Rectal smooth muscle tissue (tissue), 1 donor: Measurements from ENCODE around the gene ATP23.
A peak's percentile ranks its signal among the peaks of the same experiment; 100 is the strongest.

Experiments
- H3K27ac ChIP-seq: one replicate; pipeline ENCODE4 v1.7.0; 2013; ENCODE audit warnings: low read depth, low read length, inconsistent platforms
- H3K27me3 ChIP-seq: one replicate; pipeline ENCODE4 v1.7.0; 2013; ENCODE audit warnings: low read length; ENCODE audit not compliant: control insufficient read depth, insufficient read depth
- H3K36me3 ChIP-seq: one replicate; pipeline ENCODE4 v1.7.0; 2013; ENCODE audit warnings: low read length; ENCODE audit not compliant: control insufficient read depth, insufficient read depth
- H3K4me1 ChIP-seq: one replicate; pipeline ENCODE4 v1.7.0; 2013; ENCODE audit warnings: low read length; ENCODE audit not compliant: control insufficient read depth, insufficient read depth
- H3K4me3 ChIP-seq: one replicate; pipeline ENCODE4 v1.7.0; 2013; ENCODE audit warnings: low read length
- H3K9ac ChIP-seq: one replicate; pipeline ENCODE4 v1.7.0; 2013; ENCODE audit warnings: low read length

The ATP23 gene

GRCh38 chr12:57899010-57899662 lies 42.2 kb upstream of the ATP23 start:
- Histone ChIP-seq H3K9ac (no peak overlapping the region), H3K4me3 (no peak overlapping the region), H3K4me1 (peaks cover 47% of the 10 kb centered on the region), H3K36me3 (no peaks in the 10 kb centered on the region), H3K27me3 (no peaks in the 10 kb centered on the region), H3K27ac (peak overlapping the region; percentile 99)

- H3K27me3 ChIP-seq = no peaks in the 10 kb centered on the region
- H3K4me1 ChIP-seq = peaks cover 19% of the 10 kb centered on the region
- H3K9ac ChIP-seq = no peak overlapping the region
- no peak overlapping the region for H3K4me3 ChIP-seq
- H3K36me3 ChIP-seq = no peaks in the 10 kb centered on the region
- H3K27ac ChIP-seq = no peak overlapping the region
Observed at GRCh38 chr12:57902478-57902969, 38.8 kb upstream of the ATP23 start.

- H3K4me3 ChIP-seq = no peak overlapping the region
- no peak overlapping the region for H3K9ac ChIP-seq
- H3K27ac ChIP-seq = no peak overlapping the region
- H3K4me1 ChIP-seq = peaks cover under 1% of the 10 kb centered on the region
- no peaks in the 10 kb centered on the region for H3K27me3 ChIP-seq
- H3K36me3 ChIP-seq = no peaks in the 10 kb centered on the region
Observed at GRCh38 chr12:57904426-57904825, 36.9 kb upstream of the ATP23 start.

GRCh38 chr12:57904848-57905811 lies 36.2 kb upstream of the ATP23 start:
- Histone ChIP-seq H3K4me1 (no peaks in the 10 kb centered on the region), H3K9ac (no peak overlapping the region), H3K4me3 (no peak overlapping the region), H3K36me3 (no peaks in the 10 kb centered on the region), H3K27ac (no peak overlapping the region), H3K27me3 (no peaks in the 10 kb centered on the region)

- Histone ChIP-seq H3K27ac (no peak overlapping the region), H3K9ac (no peak overlapping the region)
Observed at GRCh38 chr12:57905812-57906475, 35.4 kb upstream of the ATP23 start.

GRCh38 chr12:57906821-57907220 lies 34.5 kb upstream of the ATP23 start:
- no peaks in the 10 kb centered on the region for H3K27me3 ChIP-seq
- no peak overlapping the region for H3K27ac ChIP-seq
- no peaks in the 10 kb centered on the region for H3K36me3 ChIP-seq
- no peaks in the 10 kb centered on the region for H3K4me1 ChIP-seq
- no peak overlapping the region for H3K4me3 ChIP-seq
- H3K9ac ChIP-seq = no peak overlapping the region

More at GRCh38 chr12:57905812-57906475, 35.4 kb upstream of the ATP23 start:
- Histone ChIP-seq H3K4me3 (no peak overlapping the region), H3K4me1 (no peaks in the 10 kb centered on the region), H3K36me3 (no peaks in the 10 kb centered on the region), H3K27me3 (no peaks in the 10 kb centered on the region)

GRCh38 chr12:57907281-57907680 lies 34.1 kb upstream of the ATP23 start:
- Histone ChIP-seq H3K27ac (no peak overlapping the region), H3K27me3 (no peaks in the 10 kb centered on the region), H3K4me3 (no peak overlapping the region), H3K4me1 (no peaks in the 10 kb centered on the region), H3K9ac (no peak overlapping the region), H3K36me3 (no peaks in the 10 kb centered on the region)

GRCh38 chr12:57908511-57908910 lies 32.9 kb upstream of the ATP23 start:
- H3K4me1 ChIP-seq = no peaks in the 10 kb centered on the region
- H3K9ac ChIP-seq = no peak overlapping the region
- H3K27me3 ChIP-seq = no peaks in the 10 kb centered on the region
- no peak overlapping the region for H3K27ac ChIP-seq
- H3K36me3 ChIP-seq = no peaks in the 10 kb centered on the region
- H3K4me3 ChIP-seq = no peak overlapping the region

- no peak overlapping the region for H3K9ac ChIP-seq
- no peaks in the 10 kb centered on the region for H3K36me3 ChIP-seq
- H3K27me3 ChIP-seq = no peaks in the 10 kb centered on the region
- H3K4me3 ChIP-seq = no peak overlapping the region
- no peaks in the 10 kb centered on the region for H3K4me1 ChIP-seq
- H3K27ac ChIP-seq = no peak overlapping the region
Observed at GRCh38 chr12:57909056-57909455, 32.3 kb upstream of the ATP23 start.

- H3K4me3 ChIP-seq = no peak overlapping the region
- H3K36me3 ChIP-seq = no peaks in the 10 kb centered on the region
- H3K27ac ChIP-seq = no peak overlapping the region
- H3K4me1 ChIP-seq = no peaks in the 10 kb centered on the region
- no peaks in the 10 kb centered on the region for H3K27me3 ChIP-seq
- H3K9ac ChIP-seq = no peak overlapping the region
Observed at GRCh38 chr12:57909611-57910010, 31.8 kb upstream of the ATP23 start.

- Histone ChIP-seq H3K27ac (no peak overlapping the region), H3K4me1 (no peaks in the 10 kb centered on the region), H3K36me3 (no peaks in the 10 kb centered on the region), H3K9ac (no peak overlapping the region), H3K4me3 (no peak overlapping the region), H3K27me3 (no peaks in the 10 kb centered on the region)
Observed at GRCh38 chr12:57918147-57918546, 23.2 kb upstream of the ATP23 start.

GRCh38 chr12:57927086-57927485 lies 14.3 kb upstream of the ATP23 start:
- H3K27me3 ChIP-seq = no peaks in the 10 kb centered on the region
- H3K4me3 ChIP-seq = no peak overlapping the region
- no peak overlapping the region for H3K9ac ChIP-seq
- no peaks in the 10 kb centered on the region for H3K36me3 ChIP-seq
- no peak overlapping the region for H3K27ac ChIP-seq
- H3K4me1 ChIP-seq = no peaks in the 10 kb centered on the region
